ENCODE measurements around the gene KDM4C. TPM values are rescaled to one million over a fixed set of nuclear protein-coding genes. Genes with fewer than 3 reads are reported as not detected.

The KDM4C gene
- total and polyA plus RNA-seq, 2 of the 4 experiments (the other 2 are of a cell fraction), result 11.8 to 23.8 TPM

DNA sequence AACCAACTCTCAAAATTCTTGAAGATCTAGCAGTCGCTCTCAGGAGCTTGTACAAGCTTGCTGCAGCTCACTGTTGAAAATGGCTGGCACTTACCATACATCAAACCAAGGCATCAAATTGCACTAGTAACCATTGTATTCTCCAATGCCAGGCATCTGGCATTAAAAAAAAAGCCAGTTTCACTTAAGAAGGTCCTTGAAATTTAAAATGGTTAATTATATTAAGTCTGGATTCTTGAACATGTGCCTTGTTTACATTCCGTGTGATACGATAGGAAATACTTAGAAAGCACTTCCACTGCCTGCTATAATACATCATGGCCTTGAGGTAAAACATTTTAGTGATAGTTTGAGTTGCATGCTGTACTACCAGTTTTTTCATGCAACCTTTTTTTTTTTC, 300.7 kb downstream of the KDM4C start:
- Histone ChIP-seq H4K91ac (ENCODE audit: insufficient read depth, low read depth, low read length) (no peak overlapping the region), H3K9me1 (ENCODE audit: insufficient read depth, low read length) (no peaks in the 10 kb centered on the region), H3K79me1 (ENCODE audit: low read depth in 1 of 2, low read length in 2 of 2) (no peaks in the 10 kb centered on the region), H2AFZ (replicated peaks; ENCODE audit: low read length, poor library complexity) (no peak overlapping the region), H3K9me3 (ENCODE audit: control insufficient read depth, insufficient read depth, low read length) (no peaks in the 10 kb centered on the region), H3K4me1 (ENCODE audit: control insufficient read depth, insufficient read depth, low read length) (peaks cover 3% of the 10 kb centered on the region), H2BK120ac (ENCODE audit: low read depth, low read length) (no peak overlapping the region), H3K4me2 (ENCODE audit: low read depth, low read length) (peak overlapping the region; percentile 46; the same call in 1 of the 2 replicates), H3K4me3 (ENCODE audit: insufficient read depth, low read depth, low read length) (no peak overlapping the region), H3K9ac (ENCODE audit: low read depth, low read length) (no peak overlapping the region), H3K23ac (ENCODE audit: low read depth, low read length) (no peak overlapping the region), H4K5ac (ENCODE audit: low read depth, low read length) (no peak overlapping the region), H3K4ac (ENCODE audit: low read depth, low read length) (no peak overlapping the region), H2BK20ac (ENCODE audit: low read depth, low read length) (no peak overlapping the region), H3K56ac (ENCODE audit: extremely low read depth, insufficient read depth, low read length) (no peak overlapping the region), H2BK15ac (ENCODE audit: low read depth, low read length) (no peak overlapping the region), H2AK9ac (replicated peaks; ENCODE audit: low read depth, low read length, poor library complexity) (no peak overlapping the region), H4K8ac (ENCODE audit: low read depth in 2 of 2, low read length in 2 of 2) (no peak overlapping the region), H3K14ac (replicated peaks; ENCODE audit: low read depth, low read length) (no peak overlapping the region), H2AK5ac (ENCODE audit: low read depth, low read length) (no peak overlapping the region), H3K36me3 (ENCODE audit: control insufficient read depth, insufficient read depth, low read length) (no peaks in the 10 kb centered on the region), H3K27ac (ENCODE audit: insufficient read depth, low read length) (no peak overlapping the region), H3K27me3 (ENCODE audit: control insufficient read depth, insufficient read depth, low read length) (no peaks in the 10 kb centered on the region), H3K18ac (ENCODE audit: low read depth, low read length) (no peak overlapping the region), H4K20me1 (ENCODE audit: insufficient read depth, low read length) (no peaks in the 10 kb centered on the region), H2BK5ac (ENCODE audit: low read depth, low read length, poor library complexity, severe bottlenecking) (no peak overlapping the region)
- intact Hi-C loops (cut with micrococcal nuclease) (loop anchor here (10.0 kb wide), 3 partner anchors 286 to 736 kb away; partner anchors contain the start of gene DMAC1), in situ Hi-C loops (cut with MboI; ENCODE audit: low sequenced_read_pairs) (loop anchor here (10.0 kb wide), 1 partner anchor 476 kb away; no protein-coding TSS in a partner anchor), dilution Hi-C loops (cut with HindIII; ENCODE audit: low sequenced_read_pairs, unreplicated experiment) (no loop called here)
- ATAC-seq (ENCODE audit: low read depth) (peak; percentile 83), DNase-seq (peak; percentile 68)
- CTCF ChIA-PET, result no interaction called here
- no TSS peak for BruUV-seq (replicated peaks)
- TF ChIP-seq, protein P1, sequence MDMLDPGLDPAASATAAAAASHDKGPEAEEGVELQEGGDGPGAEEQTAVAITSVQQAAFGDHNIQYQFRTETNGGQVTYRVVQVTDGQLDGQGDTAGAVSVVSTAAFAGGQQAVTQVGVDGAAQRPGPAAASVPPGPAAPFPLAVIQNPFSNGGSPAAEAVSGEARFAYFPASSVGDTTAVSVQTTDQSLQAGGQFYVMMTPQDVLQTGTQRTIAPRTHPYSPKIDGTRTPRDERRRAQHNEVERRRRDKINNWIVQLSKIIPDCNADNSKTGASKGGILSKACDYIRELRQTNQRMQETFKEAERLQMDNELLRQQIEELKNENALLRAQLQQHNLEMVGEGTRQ (IDR thresholded peaks at IDR 0.05; ENCODE audit: low read depth, low read length), result no peak
- no peak for TF ChIP-seq SMC3 (IDR thresholded peaks at IDR 0.05; ENCODE audit: low read depth, low read length)
- POLR2A ChIA-PET (ENCODE audit: unreplicated experiment), result interaction anchor here (0.7 kb wide), 1 partner anchor 236 kb away, joined by 4 read pairs; no protein-coding TSS in a partner anchor
- 80% methylated on average over 1 of the region's 3 CpGs; no CpG with 5 or more reads in 1 of the 2 experiments for WGBS, 2 experiments (ENCODE audit: extremely low coverage in 2 of 2, insufficient read length in 1 of 2)
